HG02840 (cell line): Measurements from ENCODE around the gene TP53I13.
"Not testable (repeated sequence)": the region's sequence is repeated elsewhere in the genome, so short reads cannot be mapped to it uniquely, and the experiment has no call there.

ENCODE experiments used
- ATAC-seq: cut with Tn5 transposase; IDR thresholded peaks from one replicate; pipeline ENCODE4 v1.9.1; 2021; ENCODE audit warnings: mild to moderate bottlenecking, moderate library complexity, moderate number of reproducible peaks; ENCODE audit not compliant: unreplicated experiment, low FRiP score

Gene TP53I13

DNA sequence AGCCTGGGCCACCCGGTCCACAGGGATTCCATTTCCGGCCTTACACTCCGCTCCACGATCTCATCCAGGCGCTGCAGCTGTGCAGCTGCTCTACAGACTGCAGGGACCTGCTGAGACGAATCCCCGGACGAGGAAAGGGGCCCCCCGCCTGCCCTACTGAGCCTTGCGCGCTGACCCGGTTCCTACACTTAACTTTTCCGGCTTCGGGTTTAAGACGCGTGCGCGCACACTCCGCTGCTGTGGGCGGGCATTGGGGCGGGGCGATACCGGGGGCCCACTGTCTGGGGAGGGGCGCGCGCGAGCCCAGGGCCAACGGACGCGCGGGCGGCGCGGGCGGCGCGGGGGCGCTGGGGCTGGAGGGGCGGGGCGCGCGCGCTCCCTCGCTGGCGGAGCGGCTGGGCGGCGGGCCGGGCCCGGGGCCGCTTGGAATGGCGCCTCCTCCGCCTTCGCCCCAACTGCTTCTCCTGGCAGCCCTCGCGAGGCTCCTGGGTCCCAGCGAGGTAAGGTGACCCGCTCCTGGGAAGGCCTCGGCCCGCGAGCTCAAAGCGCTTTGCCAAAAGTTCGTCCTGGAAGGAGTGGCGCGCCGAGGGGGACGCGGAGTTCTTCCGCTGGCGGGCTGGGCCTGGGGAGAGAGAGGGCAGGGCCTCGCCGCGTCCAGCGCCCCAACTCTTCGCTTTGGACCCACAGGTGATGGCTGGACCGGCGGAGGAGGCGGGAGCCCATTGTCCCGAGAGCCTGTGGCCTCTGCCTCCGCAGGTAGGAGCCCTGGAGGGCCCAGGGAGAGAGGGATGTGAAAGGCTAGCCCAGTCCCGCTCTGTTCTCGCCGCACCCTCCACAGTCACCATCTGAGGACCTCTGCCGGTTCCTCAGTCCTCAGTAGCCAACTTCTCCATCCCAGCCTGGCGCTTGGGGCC is at the start of gene TP53I13:
Gene TP53I13, plus strand, starts transcription at position 371 of the 914 bp plus-strand sequence. Its CDS starts 58 bp downstream, at position 429.
- peak; percentile 41 for ATAC-seq

DNA sequence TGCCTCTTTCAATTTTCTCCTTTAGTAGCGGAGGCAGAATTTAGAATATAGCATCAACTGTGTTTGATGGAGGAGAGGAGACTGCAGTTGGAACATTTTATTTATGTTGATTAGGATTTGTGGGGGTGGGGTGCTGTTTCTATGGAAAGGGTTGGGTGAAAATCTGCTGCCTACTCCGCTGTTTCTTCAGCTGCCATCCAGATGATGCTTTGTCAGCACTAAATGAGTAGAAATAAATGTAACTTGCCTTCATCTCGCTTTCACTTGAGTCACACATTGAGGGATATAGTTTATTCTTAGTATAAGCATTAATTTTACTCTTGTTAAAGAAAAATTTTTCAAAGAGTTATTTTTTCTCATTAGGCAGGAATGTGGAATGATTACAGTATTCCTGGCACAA is 43.8 kb upstream of the TP53I13 start:
- ATAC-seq = no peak

- no peak for ATAC-seq
These were observed 42.2 kb upstream of the TP53I13 start for GRCh38 chr17:29526322-29526721.

- ATAC-seq = no peak
These were observed 34.5 kb upstream of the TP53I13 start for GRCh38 chr17:29533976-29534375.

DNA sequence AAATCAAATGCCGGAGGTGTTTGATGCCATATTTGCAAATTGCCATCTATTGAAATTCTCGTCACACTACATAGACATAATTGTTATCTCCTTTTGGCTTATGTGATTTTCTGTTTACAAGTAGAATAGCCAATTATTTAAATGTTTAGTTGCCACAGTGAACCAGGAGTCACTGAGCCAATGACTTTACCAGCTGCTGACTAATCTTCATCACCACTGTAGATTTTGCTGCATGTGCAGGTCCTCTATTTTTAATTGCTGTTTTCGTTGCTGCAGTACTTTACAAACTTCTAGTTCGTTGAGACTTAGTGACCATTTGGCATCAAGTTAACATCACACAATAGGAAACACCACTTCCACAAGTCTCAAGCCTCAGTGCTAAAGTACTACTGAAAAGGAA is 24.4 kb upstream of the TP53I13 start:
- no peak for ATAC-seq

- ATAC-seq = no peak
These were observed 22.4 kb upstream of the TP53I13 start for GRCh38 chr17:29546085-29546484.

GRCh38 chr17:29546830-29547229 is 21.7 kb upstream of the TP53I13 start:
- no peak for ATAC-seq

GRCh38 chr17:29549177-29549923 is 19.2 kb upstream of the TP53I13 start:
- ATAC-seq = no peak

- ATAC-seq = no peak
These were observed 12.7 kb upstream of the TP53I13 start for GRCh38 chr17:29555840-29556239.

- no peak for ATAC-seq
These were observed 11.3 kb upstream of the TP53I13 start for GRCh38 chr17:29557085-29557738.

DNA sequence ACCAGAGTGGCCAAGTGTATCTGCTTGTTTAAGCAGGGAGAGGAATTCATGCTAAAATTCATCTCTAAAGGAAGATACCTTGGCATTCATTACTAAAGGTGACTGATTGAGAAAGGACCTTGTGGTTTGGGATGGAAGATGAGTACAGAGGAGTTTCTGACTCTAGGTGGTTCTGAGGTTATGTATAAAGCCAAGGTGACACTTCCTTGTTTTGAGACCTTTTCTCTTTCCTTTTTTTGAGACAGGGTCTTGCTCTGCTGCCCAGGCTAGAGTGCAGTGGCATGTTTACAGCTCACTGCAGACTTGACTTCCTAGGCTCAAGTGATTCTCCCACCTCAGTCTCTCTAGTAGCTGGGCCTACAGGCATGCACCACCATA is 10.8 kb upstream of the TP53I13 start:
- ATAC-seq = no peak

DNA sequence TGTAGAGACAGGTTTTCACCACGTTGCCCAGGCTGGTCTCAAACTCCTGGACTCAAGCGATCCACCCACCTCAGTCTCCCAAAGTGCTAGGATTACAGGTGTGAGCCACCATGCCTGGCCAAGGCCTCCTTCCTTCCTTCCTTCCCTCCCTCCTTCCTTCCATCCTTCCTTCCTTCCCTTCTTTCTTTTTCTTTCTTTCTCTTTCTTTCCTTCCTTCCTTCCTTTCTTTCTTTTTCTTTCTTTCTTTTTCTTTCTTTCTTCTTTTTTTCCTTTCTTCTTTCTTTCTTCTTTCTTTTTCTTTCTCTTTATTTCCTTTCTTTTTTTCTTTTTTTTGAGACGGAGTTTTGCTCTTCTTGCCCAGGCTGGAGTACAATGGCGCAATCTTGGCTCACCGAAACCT is 10.4 kb upstream of the TP53I13 start:
- not testable (repeated sequence) for ATAC-seq

GRCh38 chr17:29559640-29560039 is 8.9 kb upstream of the TP53I13 start:
- no peak for ATAC-seq

DNA sequence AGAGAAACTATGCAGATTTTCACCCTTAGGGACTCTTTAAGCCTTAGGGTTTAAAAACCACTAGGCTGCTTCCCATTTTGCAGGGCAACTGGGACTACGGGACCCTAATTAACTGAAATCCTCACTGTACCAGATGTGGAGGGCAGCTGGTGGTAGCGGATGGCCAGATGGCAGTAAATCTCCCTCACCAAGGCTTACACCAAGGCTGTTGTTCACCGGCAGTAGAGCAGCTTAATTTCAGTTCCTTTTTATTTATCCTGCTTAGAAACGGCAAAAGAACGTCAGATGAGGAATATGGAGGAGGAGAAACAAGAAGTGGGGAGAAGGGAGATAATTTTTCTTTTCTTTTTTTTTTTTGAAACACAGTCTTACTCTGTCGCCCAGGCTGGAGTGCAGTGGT is 8.2 kb upstream of the TP53I13 start:
- ATAC-seq = no peak

DNA sequence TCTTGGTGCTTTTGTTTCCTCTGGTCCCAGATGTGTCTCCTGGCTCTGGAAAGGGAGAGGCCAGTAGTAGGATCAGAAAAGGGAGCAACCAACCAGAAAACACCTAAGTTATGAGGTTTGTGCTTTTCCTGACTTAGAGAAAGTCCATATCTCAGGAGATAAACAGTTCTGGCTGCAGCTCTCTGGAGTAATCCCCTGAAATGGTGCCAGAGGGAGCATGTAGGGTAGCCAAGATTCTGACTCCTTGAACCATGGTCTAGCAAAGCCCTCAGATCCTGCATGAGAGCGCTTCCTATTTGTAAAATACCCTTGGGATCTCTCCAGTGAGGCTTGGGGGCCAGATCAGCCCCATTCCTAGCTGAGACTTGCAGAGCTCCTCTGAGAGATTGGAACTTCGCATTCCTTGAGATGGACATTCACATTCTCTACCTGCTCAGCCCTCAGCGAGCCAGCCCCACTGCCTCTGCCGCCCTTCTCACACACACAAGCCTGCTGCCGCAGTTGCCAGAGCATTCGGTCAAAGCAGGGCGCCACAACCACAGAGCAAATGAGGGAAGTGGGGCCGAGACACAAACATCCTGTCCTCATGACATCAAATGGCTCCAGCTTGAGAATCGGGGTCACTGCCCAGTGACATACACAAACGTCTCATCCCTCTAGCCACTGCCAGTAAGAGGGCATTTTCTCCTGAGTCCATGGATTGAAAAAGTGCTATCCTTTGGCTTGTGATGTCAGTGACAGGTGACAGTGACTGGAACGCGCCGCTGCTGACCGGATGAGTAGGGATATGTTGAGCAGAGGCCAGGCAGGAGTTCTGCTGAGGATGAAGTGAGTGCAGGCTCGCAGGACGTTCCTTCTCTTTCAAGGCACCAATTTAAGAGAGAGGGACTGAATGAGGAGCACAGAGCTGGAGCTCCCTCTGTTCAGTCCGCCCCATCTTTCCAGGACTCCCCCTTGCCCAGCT is 6.7 kb upstream of the TP53I13 start:
- ATAC-seq = no peak

DNA sequence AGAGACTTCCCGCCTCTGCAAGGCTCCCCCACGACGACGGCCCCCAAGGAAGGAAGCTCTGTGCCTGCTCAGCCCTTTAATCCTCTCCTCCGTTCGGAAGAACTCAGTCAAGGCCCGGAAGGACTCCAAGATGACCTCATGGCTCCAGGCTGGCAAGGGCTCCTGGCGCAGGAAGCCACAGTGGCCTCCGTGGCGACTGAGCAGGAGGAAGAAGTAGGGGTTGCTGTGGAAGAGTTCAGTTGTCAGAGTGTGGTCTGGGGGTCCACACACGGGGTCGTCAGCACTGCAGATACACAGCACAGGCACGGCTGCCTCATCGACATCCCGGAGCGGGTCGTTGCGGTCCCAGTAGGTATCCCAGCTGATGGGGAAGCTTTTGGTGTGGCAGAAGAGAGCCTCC is 5.9 kb upstream of the TP53I13 start:
- ATAC-seq = no peak

GRCh38 chr17:29563816-29564215 is 4.7 kb upstream of the TP53I13 start:
- ATAC-seq = no peak

DNA sequence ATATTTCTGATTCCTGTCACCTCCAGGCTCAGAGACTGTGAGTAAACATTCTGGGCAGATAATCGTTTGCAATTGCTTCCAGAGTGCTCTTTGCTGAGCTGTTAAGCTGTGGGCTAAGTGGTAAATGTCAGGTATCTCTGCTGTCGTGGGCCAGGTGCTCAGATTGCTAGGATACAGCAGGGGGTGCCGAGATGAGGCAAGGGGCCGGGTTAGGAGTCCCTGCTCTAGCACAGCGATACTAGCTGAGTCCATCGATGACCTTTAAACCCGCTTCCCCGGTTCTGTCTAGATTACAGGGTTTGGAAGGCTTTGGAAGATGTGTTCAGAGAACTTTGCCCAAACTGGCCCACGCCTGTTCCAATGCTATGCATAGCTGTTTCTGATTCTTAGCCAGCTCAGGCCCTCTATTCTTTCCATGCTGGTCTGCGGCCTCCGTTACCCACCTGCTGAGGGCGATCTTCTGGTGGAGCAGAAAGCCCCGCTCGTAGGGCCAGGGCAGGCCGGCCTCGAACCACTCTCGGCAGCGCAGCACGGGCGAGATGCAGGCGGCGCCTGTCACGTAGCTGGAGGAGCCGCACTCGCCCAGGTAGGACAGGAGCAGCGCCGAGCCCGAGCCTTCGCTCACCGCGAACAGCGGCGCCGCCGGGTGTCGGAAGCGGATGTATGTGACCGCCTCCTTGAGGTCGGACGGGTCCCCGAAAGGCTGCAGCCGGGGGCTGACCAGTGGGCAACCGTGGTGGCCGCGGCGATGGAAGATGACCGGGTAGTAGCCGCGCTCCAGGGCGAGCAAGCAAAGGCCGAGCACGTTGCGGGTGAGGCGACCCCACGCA is 2.6 kb upstream of the TP53I13 start:
- ATAC-seq = no peak
